HL-60 (cell line): ENCODE data around the gene RSPH9.

Source experiments
- REST ChIP-seq: IDR thresholded peaks from 2 replicates; pipeline ENCODE4 v1.6.1; 2012; ENCODE audit warnings: low read depth; ENCODE audit not compliant: insufficient replicate concordance
- TF ChIP-seq, protein P1 (sequence below): IDR thresholded peaks from one replicate; pipeline ENCODE4 v1.5.1; 2011; ENCODE audit warnings: low read length, control low read depth, inconsistent platforms; ENCODE audit not compliant: insufficient read depth

- TF ChIP-seq, protein P1, sequence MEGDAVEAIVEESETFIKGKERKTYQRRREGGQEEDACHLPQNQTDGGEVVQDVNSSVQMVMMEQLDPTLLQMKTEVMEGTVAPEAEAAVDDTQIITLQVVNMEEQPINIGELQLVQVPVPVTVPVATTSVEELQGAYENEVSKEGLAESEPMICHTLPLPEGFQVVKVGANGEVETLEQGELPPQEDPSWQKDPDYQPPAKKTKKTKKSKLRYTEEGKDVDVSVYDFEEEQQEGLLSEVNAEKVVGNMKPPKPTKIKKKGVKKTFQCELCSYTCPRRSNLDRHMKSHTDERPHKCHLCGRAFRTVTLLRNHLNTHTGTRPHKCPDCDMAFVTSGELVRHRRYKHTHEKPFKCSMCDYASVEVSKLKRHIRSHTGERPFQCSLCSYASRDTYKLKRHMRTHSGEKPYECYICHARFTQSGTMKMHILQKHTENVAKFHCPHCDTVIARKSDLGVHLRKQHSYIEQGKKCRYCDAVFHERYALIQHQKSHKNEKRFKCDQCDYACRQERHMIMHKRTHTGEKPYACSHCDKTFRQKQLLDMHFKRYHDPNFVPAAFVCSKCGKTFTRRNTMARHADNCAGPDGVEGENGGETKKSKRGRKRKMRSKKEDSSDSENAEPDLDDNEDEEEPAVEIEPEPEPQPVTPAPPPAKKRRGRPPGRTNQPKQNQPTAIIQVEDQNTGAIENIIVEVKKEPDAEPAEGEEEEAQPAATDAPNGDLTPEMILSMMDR = no peak
- TF ChIP-seq REST = no peak
Observed at GRCh38 chr6:43702171-43702533, 57.3 kb downstream of the RSPH9 start.
